Measurements from ENCODE around the gene CFAP410. TPM values are rescaled to one million over a fixed set of nuclear protein-coding genes. Genes with fewer than 3 reads are reported as not detected.

Gene CFAP410
- total and polyA plus RNA-seq, 2 of the 4 experiments (the other 2 are of a cell fraction): 3.8 to 10.3 TPM

DNA sequence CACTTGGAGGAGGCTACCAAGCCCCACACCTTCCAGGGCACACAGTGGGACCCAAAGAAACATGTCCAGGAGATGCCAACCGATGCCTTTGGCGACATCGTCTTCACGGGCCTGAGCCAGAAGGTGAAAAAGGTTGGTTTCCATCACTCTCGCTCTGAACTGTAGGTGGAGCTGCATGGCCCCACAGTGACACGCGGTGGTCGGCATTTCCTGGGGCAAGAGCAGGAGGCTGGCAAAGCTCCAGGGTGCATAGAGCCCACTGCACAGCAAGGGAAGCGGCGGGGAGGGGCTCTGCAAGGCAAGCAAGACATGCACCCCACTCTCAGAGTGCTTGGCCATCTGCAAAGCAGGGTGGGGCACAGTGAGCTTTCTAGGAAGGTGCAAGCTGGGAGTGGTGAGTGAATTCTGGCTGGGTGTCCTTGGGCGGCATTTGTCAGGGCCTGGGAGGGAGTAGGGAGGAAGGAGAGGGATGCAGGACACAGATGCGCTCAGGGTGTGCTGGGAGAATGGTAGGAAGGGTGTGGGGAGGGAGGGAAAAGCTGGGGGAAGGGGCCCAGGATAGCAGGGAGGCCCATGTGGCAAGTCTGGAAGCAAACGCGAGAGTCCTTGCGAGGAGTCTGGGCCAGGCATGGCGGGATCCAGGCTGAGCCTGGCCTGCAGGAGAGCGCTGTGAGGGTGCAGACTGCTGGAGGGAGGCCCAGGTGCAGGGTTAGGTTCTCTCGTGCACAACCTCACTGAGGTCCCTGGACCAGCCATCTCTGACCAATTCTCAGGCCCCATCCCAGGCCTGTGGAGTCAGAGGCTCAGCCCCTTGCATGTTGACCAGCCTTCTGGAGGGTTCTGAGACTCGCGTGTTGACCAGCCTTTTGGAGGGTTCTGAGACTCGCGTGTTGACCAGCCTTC is 25.2 kb upstream of the CFAP410 start:
- no peak overlapping the region for H2BK15ac ChIP-seq (ENCODE audit: low read depth, low read length)
- H4K20me1 ChIP-seq (ENCODE audit: insufficient read depth, low read length): no peaks in the 10 kb centered on the region
- no peak overlapping the region for H3K4ac ChIP-seq (ENCODE audit: low read depth, low read length)
- TF ChIP-seq CHD1 (IDR thresholded peaks at IDR 0.05; ENCODE audit: low read depth, low read length) (no peak), MXI1 (IDR thresholded peaks at IDR 0.05; ENCODE audit: borderline replicate concordance, low read depth, low read length) (no peak), CEBPB (IDR thresholded peaks at IDR 0.05; ENCODE audit: low read depth, low read length) (no peak), POLR2A (IDR thresholded peaks at IDR 0.05; ENCODE audit: low read depth, low read length) (no peak), RFX5 (IDR thresholded peaks at IDR 0.05; ENCODE audit: low read depth, low read length) (no peak), NFE2L2 (IDR thresholded peaks at IDR 0.05; ENCODE audit: low read depth, low read length) (no peak), RCOR1 (IDR thresholded peaks at IDR 0.05; ENCODE audit: insufficient replicate concordance, low read length) (no peak), FOS (IDR thresholded peaks at IDR 0.05; ENCODE audit: low read depth, low read length) (no peak), SMC3 (IDR thresholded peaks at IDR 0.05; ENCODE audit: low read depth, low read length) (no peak)
- TF ChIP-seq, protein P1, sequence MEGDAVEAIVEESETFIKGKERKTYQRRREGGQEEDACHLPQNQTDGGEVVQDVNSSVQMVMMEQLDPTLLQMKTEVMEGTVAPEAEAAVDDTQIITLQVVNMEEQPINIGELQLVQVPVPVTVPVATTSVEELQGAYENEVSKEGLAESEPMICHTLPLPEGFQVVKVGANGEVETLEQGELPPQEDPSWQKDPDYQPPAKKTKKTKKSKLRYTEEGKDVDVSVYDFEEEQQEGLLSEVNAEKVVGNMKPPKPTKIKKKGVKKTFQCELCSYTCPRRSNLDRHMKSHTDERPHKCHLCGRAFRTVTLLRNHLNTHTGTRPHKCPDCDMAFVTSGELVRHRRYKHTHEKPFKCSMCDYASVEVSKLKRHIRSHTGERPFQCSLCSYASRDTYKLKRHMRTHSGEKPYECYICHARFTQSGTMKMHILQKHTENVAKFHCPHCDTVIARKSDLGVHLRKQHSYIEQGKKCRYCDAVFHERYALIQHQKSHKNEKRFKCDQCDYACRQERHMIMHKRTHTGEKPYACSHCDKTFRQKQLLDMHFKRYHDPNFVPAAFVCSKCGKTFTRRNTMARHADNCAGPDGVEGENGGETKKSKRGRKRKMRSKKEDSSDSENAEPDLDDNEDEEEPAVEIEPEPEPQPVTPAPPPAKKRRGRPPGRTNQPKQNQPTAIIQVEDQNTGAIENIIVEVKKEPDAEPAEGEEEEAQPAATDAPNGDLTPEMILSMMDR (conservative IDR thresholded peaks at IDR 0.05; ENCODE audit: low read depth, low read length): no peak
- TF ChIP-seq, protein P2, sequence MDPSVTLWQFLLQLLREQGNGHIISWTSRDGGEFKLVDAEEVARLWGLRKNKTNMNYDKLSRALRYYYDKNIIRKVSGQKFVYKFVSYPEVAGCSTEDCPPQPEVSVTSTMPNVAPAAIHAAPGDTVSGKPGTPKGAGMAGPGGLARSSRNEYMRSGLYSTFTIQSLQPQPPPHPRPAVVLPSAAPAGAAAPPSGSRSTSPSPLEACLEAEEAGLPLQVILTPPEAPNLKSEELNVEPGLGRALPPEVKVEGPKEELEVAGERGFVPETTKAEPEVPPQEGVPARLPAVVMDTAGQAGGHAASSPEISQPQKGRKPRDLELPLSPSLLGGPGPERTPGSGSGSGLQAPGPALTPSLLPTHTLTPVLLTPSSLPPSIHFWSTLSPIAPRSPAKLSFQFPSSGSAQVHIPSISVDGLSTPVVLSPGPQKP (IDR thresholded peaks at IDR 0.05; ENCODE audit: borderline replicate concordance, low read depth, low read length): no peak
- no peak overlapping the region for H3K4me2 ChIP-seq (ENCODE audit: low read depth, low read length)
- H2BK120ac ChIP-seq (ENCODE audit: low read depth, low read length): no peak overlapping the region
- WGBS, 2 experiments (ENCODE audit: extremely low coverage in 2 of 2, insufficient read length in 1 of 2): 68% methylated on average over 6 of the region's 22 CpGs; no CpG with 5 or more reads in 1 of the 2 experiments
- no peak for ATAC-seq (ENCODE audit: low read depth)
- no peak overlapping the region for H3K14ac ChIP-seq (replicated peaks; ENCODE audit: low read depth, low read length)
- peaks cover 3% of the 10 kb centered on the region; the same call in 1 of the 2 replicates for H3K27me3 ChIP-seq (ENCODE audit: control insufficient read depth, insufficient read depth, low read length)
- ChIA-PET POLR2A (ENCODE audit: unreplicated experiment) (no interaction called here), CTCF (no interaction called here)
- no peak overlapping the region for H2BK20ac ChIP-seq (ENCODE audit: low read depth, low read length)
- H3K27ac ChIP-seq (ENCODE audit: insufficient read depth, low read length): no peak overlapping the region
- DNase-seq: no peak
- in situ Hi-C loops (cut with MboI; ENCODE audit: low sequenced_read_pairs) (no loop called here), intact Hi-C loops (cut with micrococcal nuclease) (no loop called here), dilution Hi-C loops (cut with HindIII; ENCODE audit: low sequenced_read_pairs, unreplicated experiment) (no loop called here)
- no peak overlapping the region for H3K4me3 ChIP-seq (ENCODE audit: insufficient read depth, low read depth, low read length)
- H3K9me3 ChIP-seq (ENCODE audit: control insufficient read depth, insufficient read depth, low read length): peaks cover 4% of the 10 kb centered on the region
- no peak overlapping the region for H2BK5ac ChIP-seq (ENCODE audit: low read depth, low read length, poor library complexity, severe bottlenecking)
- H3K79me1 ChIP-seq (ENCODE audit: low read depth in 1 of 2, low read length in 2 of 2): no peaks in the 10 kb centered on the region
- H3K18ac ChIP-seq (ENCODE audit: low read depth, low read length): no peak overlapping the region
- H3K56ac ChIP-seq (ENCODE audit: extremely low read depth, insufficient read depth, low read length): no peak overlapping the region
- H4K5ac ChIP-seq (ENCODE audit: low read depth, low read length): no peak overlapping the region
- BruUV-seq (replicated peaks): no TSS peak
- no peak overlapping the region for H2AK9ac ChIP-seq (replicated peaks; ENCODE audit: low read depth, low read length, poor library complexity)
- no peak overlapping the region for H3K23ac ChIP-seq (ENCODE audit: low read depth, low read length)
- H3K4me1 ChIP-seq (ENCODE audit: control insufficient read depth, insufficient read depth, low read length): no peaks in the 10 kb centered on the region
- no peak overlapping the region for H4K91ac ChIP-seq (ENCODE audit: insufficient read depth, low read depth, low read length)
- no peaks in the 10 kb centered on the region for H3K36me3 ChIP-seq (ENCODE audit: control insufficient read depth, insufficient read depth, low read length)
- no peak overlapping the region for H2AFZ ChIP-seq (replicated peaks; ENCODE audit: low read length, poor library complexity)
- no peak overlapping the region for H4K8ac ChIP-seq (ENCODE audit: low read depth in 2 of 2, low read length in 2 of 2)
- no peak overlapping the region for H2AK5ac ChIP-seq (ENCODE audit: low read depth, low read length)
- no peaks in the 10 kb centered on the region for H3K9me1 ChIP-seq (ENCODE audit: insufficient read depth, low read length)
- no peak overlapping the region for H3K9ac ChIP-seq (ENCODE audit: low read depth, low read length)
